ENCODE measurements around the gene KPNA6. TPM values are rescaled to one million over a fixed set of nuclear protein-coding genes. Genes with fewer than 3 reads are reported as not detected.

KPNA6 gene
- total RNA-seq, 1 experiment from 2014 or later: 86.9 TPM

DNA sequence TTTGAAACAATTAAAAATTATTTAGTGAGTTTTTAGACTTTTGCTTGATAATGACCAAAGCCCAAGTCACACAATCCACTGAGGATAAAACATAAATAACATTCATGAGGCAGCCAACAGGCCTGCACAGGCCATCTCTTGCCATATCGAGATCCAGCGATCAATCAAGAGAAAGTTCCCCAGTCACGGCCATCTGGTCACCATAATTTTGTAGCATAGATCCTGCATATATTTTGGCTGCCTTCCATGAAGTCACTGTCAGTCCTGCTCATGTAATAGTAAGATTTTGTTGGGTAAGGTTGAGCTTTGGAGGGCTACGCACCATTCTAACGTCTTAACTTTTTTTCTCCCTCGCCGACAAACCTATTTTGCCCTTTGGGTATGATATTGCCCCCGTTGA lies 17.5 kb downstream of the KPNA6 start:
- ChIA-PET POLR2A (no interaction called here), CTCF (no interaction called here)
- Mint-ChIP-seq H3K27me3 (ENCODE audit: insufficient read depth, unreplicated experiment) (no peaks in the 10 kb centered on the region), H3K36me3 (ENCODE audit: insufficient read depth, unreplicated experiment) (peaks cover 32% of the 10 kb centered on the region), H3K4me1 (ENCODE audit: insufficient read depth, unreplicated experiment) (peaks cover 32% of the 10 kb centered on the region), H3K9me3 (ENCODE audit: unreplicated experiment) (no peaks in the 10 kb centered on the region), H3K27ac (ENCODE audit: low read depth, unreplicated experiment) (no peak overlapping the region), H3K4me3 (ENCODE audit: unreplicated experiment) (no peak overlapping the region)
- TF ChIP-seq, protein P1, sequence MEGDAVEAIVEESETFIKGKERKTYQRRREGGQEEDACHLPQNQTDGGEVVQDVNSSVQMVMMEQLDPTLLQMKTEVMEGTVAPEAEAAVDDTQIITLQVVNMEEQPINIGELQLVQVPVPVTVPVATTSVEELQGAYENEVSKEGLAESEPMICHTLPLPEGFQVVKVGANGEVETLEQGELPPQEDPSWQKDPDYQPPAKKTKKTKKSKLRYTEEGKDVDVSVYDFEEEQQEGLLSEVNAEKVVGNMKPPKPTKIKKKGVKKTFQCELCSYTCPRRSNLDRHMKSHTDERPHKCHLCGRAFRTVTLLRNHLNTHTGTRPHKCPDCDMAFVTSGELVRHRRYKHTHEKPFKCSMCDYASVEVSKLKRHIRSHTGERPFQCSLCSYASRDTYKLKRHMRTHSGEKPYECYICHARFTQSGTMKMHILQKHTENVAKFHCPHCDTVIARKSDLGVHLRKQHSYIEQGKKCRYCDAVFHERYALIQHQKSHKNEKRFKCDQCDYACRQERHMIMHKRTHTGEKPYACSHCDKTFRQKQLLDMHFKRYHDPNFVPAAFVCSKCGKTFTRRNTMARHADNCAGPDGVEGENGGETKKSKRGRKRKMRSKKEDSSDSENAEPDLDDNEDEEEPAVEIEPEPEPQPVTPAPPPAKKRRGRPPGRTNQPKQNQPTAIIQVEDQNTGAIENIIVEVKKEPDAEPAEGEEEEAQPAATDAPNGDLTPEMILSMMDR (IDR thresholded peaks at IDR 0.05; ENCODE audit: unreplicated experiment): no peak
- no peak for DNase-seq (ENCODE audit: unreplicated experiment)
- BruUV-seq (replicated peaks): no TSS peak
- intact Hi-C loops (cut with micrococcal nuclease): no loop called here

DNA sequence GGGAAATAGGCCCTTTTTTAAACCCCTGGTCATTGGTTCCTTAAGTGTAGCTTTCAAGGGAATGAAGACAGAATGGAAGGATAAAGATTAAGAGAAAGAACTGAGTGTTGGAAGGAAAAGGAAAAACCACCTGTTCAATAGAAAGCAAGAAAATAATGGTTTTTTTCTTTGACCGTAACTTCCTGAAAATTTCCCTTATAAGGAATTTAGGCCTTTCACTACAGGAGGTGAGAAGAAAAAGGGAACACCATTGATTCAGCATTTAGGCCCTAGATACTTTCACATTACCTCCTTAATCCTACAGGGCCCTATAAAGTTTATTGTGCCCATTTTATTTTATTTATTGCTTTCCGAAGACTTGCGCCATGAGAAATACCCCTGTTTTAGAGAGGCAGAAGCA lies 18.9 kb downstream of the KPNA6 start:
- no TSS peak for BruUV-seq (replicated peaks)
- Mint-ChIP-seq H3K4me1 (ENCODE audit: insufficient read depth, unreplicated experiment) (peaks cover 24% of the 10 kb centered on the region), H3K27ac (ENCODE audit: low read depth, unreplicated experiment) (no peak overlapping the region), H3K36me3 (ENCODE audit: insufficient read depth, unreplicated experiment) (peaks cover 29% of the 10 kb centered on the region), H3K4me3 (ENCODE audit: unreplicated experiment) (no peak overlapping the region), H3K9me3 (ENCODE audit: unreplicated experiment) (no peaks in the 10 kb centered on the region), H3K27me3 (ENCODE audit: insufficient read depth, unreplicated experiment) (no peaks in the 10 kb centered on the region)
- ChIA-PET POLR2A (interaction anchor here (0.9 to 1.4 kb wide), 3 partner anchors 8 to 54 kb away, joined by 3 to 5 read pairs (median 3); partner anchors contain the start of gene TMEM39B), CTCF (interaction anchor here (1.6 kb wide), 1 partner anchor 18 kb away, joined by 5 read pairs; the partner anchor contains the start of gene KPNA6)
- DNase-seq (ENCODE audit: unreplicated experiment): no peak
- TF ChIP-seq, protein P1 (IDR thresholded peaks at IDR 0.05; ENCODE audit: unreplicated experiment): no peak
- intact Hi-C loops (cut with micrococcal nuclease): no loop called here

DNA sequence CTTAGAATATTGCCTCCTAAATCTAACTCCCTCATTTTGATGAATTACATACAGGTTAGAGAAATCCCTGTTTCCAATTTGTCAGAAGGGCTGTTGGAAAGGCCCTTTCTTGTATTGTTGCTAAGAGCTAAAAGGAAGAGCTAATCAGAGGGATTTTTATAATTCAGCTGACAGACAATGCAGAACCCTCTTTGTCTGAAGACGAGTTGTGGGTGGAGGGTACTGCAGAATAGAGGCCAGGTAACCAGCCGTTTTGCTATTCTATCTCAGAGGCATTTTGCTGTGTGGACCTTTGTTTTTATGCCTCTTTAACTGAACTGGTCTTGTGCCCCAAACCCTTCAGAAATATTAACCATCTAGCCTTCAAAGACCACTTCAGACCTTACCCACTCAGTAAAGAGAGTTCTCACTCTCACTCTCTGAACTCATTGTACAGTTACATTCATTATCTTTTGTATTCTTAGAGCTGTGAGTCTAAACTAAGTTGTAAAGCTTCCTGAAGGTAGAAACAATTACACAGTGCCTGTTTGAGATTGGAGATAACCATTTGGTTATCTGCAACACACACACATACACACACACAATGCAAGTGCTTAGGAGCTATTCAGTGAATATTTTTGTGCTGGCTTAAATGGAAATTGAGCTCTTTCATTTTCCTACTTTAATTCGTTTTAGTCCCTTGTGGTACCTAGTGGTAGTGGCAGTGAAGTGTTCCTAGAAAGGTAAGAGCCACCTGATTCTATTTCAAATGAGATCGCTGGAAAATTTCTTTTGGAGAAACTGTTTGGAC lies 19.7 kb downstream of the KPNA6 start:
- H3K4me3 Mint-ChIP-seq (ENCODE audit: unreplicated experiment): no peak overlapping the region
- CTCF ChIA-PET: interaction anchor here (1.1 to 1.6 kb wide), 2 partner anchors 8 to 19 kb away, joined by 3 to 5 read pairs; partner anchors contain the start of gene KPNA6
- POLR2A ChIA-PET: interaction anchor here (0.9 to 1.4 kb wide), 5 partner anchors 9 to 55 kb away, joined by 3 to 5 read pairs (median 3); partner anchors contain the start of gene TMEM39B
- TF ChIP-seq, protein P1 (IDR thresholded peaks at IDR 0.05; ENCODE audit: unreplicated experiment): no peak
- no TSS peak for BruUV-seq (replicated peaks)
- H3K27me3 Mint-ChIP-seq (ENCODE audit: insufficient read depth, unreplicated experiment): no peaks in the 10 kb centered on the region
- H3K36me3 Mint-ChIP-seq (ENCODE audit: insufficient read depth, unreplicated experiment): peaks cover 22% of the 10 kb centered on the region
- intact Hi-C loops (cut with micrococcal nuclease): no loop called here
- DNase-seq (ENCODE audit: unreplicated experiment): no peak
- peaks cover 20% of the 10 kb centered on the region for H3K4me1 Mint-ChIP-seq (ENCODE audit: insufficient read depth, unreplicated experiment)
- H3K27ac Mint-ChIP-seq (ENCODE audit: low read depth, unreplicated experiment): no peak overlapping the region
- no peaks in the 10 kb centered on the region for H3K9me3 Mint-ChIP-seq (ENCODE audit: unreplicated experiment)

DNA sequence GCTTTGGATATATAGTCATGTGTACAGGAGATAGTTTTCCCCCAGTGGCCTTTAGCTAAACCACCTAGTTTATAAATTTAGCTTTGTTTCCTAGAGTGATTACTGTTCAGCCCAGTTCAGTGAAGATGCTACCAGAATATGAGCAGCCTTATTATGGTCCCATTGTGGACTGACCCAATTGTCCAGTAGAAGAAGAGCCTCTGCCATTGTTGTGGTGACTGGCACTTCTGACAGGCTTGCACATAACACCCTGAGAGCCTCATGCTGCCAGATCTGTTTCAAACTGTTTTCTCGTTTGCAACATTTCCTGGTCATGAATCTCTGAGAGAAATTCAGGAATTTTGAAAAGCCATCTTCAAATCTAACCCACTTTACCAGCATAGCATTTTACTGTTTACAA lies 20.6 kb downstream of the KPNA6 start:
- POLR2A ChIA-PET: interaction anchor here (0.7 to 1.1 kb wide), 3 partner anchors 15 to 52 kb away, joined by 3 to 4 read pairs (median 3); no protein-coding TSS in a partner anchor

More for the DNA sequence above, 20.6 kb downstream of the KPNA6 start:
- no peak for DNase-seq (ENCODE audit: unreplicated experiment)
- Mint-ChIP-seq H3K4me3 (ENCODE audit: unreplicated experiment) (no peak overlapping the region), H3K27me3 (ENCODE audit: insufficient read depth, unreplicated experiment) (no peaks in the 10 kb centered on the region), H3K36me3 (ENCODE audit: insufficient read depth, unreplicated experiment) (peaks cover 27% of the 10 kb centered on the region), H3K27ac (ENCODE audit: low read depth, unreplicated experiment) (no peak overlapping the region), H3K4me1 (ENCODE audit: insufficient read depth, unreplicated experiment) (peaks cover 20% of the 10 kb centered on the region), H3K9me3 (ENCODE audit: unreplicated experiment) (no peaks in the 10 kb centered on the region)
- CTCF ChIA-PET: interaction anchor here (1.1 to 1.8 kb wide), 3 partner anchors 9 to 20 kb away, joined by 3 to 6 read pairs (median 5); partner anchors contain the start of gene KPNA6
- TF ChIP-seq, protein P1 (IDR thresholded peaks at IDR 0.05; ENCODE audit: unreplicated experiment): no peak
- intact Hi-C loops (cut with micrococcal nuclease): no loop called here
- BruUV-seq (replicated peaks): no TSS peak
